ENCODE results near the gene H2BW1.

DNA sequence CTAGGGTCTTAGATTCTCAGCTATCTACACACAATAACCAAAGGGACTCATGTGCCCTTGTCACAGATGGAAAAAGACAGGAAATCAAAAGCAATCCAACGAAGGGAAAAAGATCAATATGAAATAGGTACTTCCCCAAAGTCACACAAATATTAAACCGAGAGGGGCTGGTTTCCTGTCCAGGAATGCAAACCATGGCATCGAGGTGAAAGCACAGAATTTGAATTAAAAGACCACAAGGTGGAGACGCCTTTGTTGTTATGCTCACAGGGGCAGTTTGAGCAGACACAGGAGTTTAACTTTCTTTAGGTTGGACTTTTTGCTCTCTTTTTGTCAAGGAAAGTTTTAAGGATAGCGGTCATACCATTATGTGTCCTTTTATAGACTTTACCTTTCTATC, 14.3 kb downstream of the H2BW1 start:
- TF ChIP-seq, protein P1, sequence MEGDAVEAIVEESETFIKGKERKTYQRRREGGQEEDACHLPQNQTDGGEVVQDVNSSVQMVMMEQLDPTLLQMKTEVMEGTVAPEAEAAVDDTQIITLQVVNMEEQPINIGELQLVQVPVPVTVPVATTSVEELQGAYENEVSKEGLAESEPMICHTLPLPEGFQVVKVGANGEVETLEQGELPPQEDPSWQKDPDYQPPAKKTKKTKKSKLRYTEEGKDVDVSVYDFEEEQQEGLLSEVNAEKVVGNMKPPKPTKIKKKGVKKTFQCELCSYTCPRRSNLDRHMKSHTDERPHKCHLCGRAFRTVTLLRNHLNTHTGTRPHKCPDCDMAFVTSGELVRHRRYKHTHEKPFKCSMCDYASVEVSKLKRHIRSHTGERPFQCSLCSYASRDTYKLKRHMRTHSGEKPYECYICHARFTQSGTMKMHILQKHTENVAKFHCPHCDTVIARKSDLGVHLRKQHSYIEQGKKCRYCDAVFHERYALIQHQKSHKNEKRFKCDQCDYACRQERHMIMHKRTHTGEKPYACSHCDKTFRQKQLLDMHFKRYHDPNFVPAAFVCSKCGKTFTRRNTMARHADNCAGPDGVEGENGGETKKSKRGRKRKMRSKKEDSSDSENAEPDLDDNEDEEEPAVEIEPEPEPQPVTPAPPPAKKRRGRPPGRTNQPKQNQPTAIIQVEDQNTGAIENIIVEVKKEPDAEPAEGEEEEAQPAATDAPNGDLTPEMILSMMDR (IDR thresholded peaks at IDR 0.05): no peak
- no peak for TF ChIP-seq POLR2A (IDR thresholded peaks at IDR 0.05)

Data from Peyer's patch (tissue), 4 donors.